OCI-LY7 (cell line): Measurements from ENCODE around the gene RGS19.

Experiments used
- CTCF ChIP-seq: fragments of 200-600 bp; sonication (generic); conservative IDR thresholded peaks from 2 replicates; pipeline ENCODE4 v1.5.1; 2014; ENCODE audit warnings: mild to moderate bottlenecking, antibody characterized with exemption, low read length, moderate library complexity, mixed read lengths
- EZH2phosphoT487 ChIP-seq: fragments of 200-600 bp; sonication (generic); IDR thresholded peaks from 2 replicates; pipeline ENCODE4 v1.6.1; 2018; ENCODE audit warnings: low read depth, borderline replicate concordance, mild to moderate bottlenecking, mixed run types, antibody characterized with exemption, low read length, moderate library complexity, mixed read lengths

DNA sequence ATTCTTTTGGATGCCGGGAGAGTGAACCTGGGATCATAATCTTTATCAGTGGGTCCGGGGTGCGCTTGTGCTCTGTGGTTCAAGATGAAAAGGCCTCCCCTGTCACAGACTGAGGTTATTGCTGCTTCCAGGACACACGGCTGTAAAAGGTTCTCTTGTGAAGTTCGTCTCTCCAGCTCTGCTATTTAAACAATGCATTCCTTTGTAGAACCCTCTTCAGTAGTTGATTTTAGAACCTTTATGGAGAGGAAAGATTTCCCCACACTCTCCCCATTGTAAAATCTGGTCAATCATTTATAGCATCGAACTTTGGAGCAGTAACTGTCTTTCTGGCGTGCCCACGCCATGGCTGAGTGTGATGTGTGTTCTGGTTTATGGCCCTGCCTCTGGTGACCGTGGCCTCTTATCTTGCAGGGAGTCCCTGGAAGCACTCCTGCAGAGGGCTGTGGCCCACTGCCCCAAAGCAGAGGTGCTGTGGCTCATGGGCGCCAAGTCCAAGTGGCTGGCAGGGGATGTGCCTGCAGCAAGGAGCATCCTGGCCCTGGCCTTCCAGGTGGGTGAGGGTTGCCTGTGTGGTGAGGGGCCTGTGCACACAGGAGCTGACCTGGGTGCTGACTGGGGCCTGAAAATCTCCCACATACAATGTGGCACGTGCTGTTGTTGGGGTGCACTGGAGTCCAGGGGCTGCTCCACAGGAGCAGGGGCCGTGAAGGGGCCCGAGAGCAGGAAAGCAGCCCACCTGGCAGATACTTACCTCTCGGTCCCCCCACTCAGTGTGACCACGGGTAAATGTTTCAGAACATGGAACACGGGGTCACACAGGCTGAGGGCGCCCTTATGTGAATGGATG is 55.0 kb downstream of the RGS19 start:
- TF ChIP-seq CTCF: no peak
- TF ChIP-seq EZH2phosphoT487: no peak
